Aorta (tissue), 5 donors: ENCODE measurements around the gene ZEB2. TPM values are rescaled to one million over a fixed set of nuclear protein-coding genes. Genes with fewer than 3 reads are reported as not detected.

ENCODE experiments used
- ATAC-seq: fragments of 200-7000 bp; cut with Tn5 transposase; one replicate; pipeline ENCODE4 v1.9.1; 2022; ENCODE audit warnings: moderate library complexity; ENCODE audit not compliant: low FRiP score
- DNase-seq, 2 donors: peaks; one replicate each; pipeline ENCODE4 v3.0.0-alpha.2; 2020
- H3K27ac ChIP-seq, 2 donors: one replicate each; pipeline ENCODE4 v1.5.1; 2013; ENCODE audit warnings: low read length in 2 of 2, mild to moderate bottlenecking in 2 of 2, moderate library complexity in 2 of 2, control low read depth in 1 of 2, inconsistent platforms in 1 of 2, low read depth in 1 of 2
- H3K27me3 ChIP-seq, 2 donors: one replicate each; pipeline ENCODE4 v1.6.1; 2013; ENCODE audit warnings: control low read depth in 1 of 2, low read length in 1 of 2, mild to moderate bottlenecking in 1 of 2, moderate library complexity in 1 of 2; ENCODE audit not compliant: insufficient read depth in 2 of 2, control insufficient read depth in 1 of 2
- H3K36me3 ChIP-seq, 2 donors: one replicate each; pipeline ENCODE4 v1.6.1; 2013; ENCODE audit warnings: control low read depth in 1 of 2, low read length in 1 of 2, mild to moderate bottlenecking in 1 of 2; ENCODE audit not compliant: insufficient read depth in 2 of 2, control insufficient read depth in 1 of 2
- H3K4me1 ChIP-seq, 2 donors: one replicate each; pipeline ENCODE4 v1.6.1; 2013; ENCODE audit warnings: low read length in 2 of 2, control low read depth in 1 of 2, mild to moderate bottlenecking in 1 of 2, moderate library complexity in 1 of 2; ENCODE audit not compliant: insufficient read depth in 2 of 2, control insufficient read depth in 1 of 2
- H3K4me3 ChIP-seq, 2 donors: one replicate each; pipeline ENCODE4 v1.5.1; 2013; ENCODE audit warnings: low read length in 2 of 2, control low read depth in 1 of 2, mild to moderate bottlenecking in 1 of 2
- H3K9me3 ChIP-seq: one replicate; pipeline ENCODE4 v1.6.1; 2013; ENCODE audit warnings: mild to moderate bottlenecking, low read length; ENCODE audit not compliant: control insufficient read depth
- WGBS, 2 donors: extraction: QIAGEN DNeasy Blood & Tissue Kit; methylation state at CpG; one replicate each; pipeline ENCODE4 v1.1.7; 2013; 5-methylcytosine and 5-hydroxymethylcytosine counted together
- intact Hi-C, 2 donors: fragments of 100-400 bp; cut with DNase I; formaldehyde crosslinking; loops; one replicate each; pipeline versions ENCODE4 v1.14.2 to v1.15.0; 2022
- polyA plus RNA-seq, 2 donors: library from polyadenylated mRNA; stranded (reverse); fragments of 200-250 nt; gene quantifications; one replicate each; pipeline ENCODE4 v1.2.3, GENCODE V29; 2013
- total RNA-seq, 2 donors: library from RNA; stranded (reverse); fragmentation: NEBNext Ultra II Directional; extraction: Animal tissue kit (Norgen Biotek cat#: 25700); gene quantifications; one replicate each; pipeline ENCODE4 v1.2.1, GENCODE V29; 2021
- donor health status: healthy with polysubstance abuse.
- donor health status: Bipolar disorder and iron deficiency.
- donor health status: DM: no; HTN: no; CAD: no.
- donor health status: DM: no; HTN: no; CAD: no.
- donor health status: DM: yes; HTN: yes; CAD: no.

The ZEB2 gene
- total and polyA plus RNA-seq, 4 donors: 38.7 to 301 (median 121) TPM

- Histone ChIP-seq H3K4me3 (no peak overlapping the region), H3K27ac (no peak overlapping the region), H3K36me3 (no peaks in the 10 kb centered on the region), H3K9me3 (no peaks in the 10 kb centered on the region), H3K4me1 (peaks cover 3 to 5% of the 10 kb centered on the region in 2 donors), H3K27me3 (no peaks in the 10 kb centered on the region)
- 48 to 49% methylated on average over 3 of the region's 3 CpGs for WGBS, 2 donors
- intact Hi-C loops: no loop called here
- no peak for ATAC-seq
- DNase-seq: no peak
Observed at GRCh38 chr2:144470816-144471215, 49.1 kb downstream of the ZEB2 start.

GRCh38 chr2:144470334-144470733 lies 49.6 kb downstream of the ZEB2 start:
- no peaks in the 10 kb centered on the region for H3K27me3 ChIP-seq
- no peaks in the 10 kb centered on the region for H3K36me3 ChIP-seq
- no peak overlapping the region for H3K4me3 ChIP-seq
- WGBS, 2 donors: 15 to 23% methylated on average over 1 of the region's 1 CpG
- H3K27ac ChIP-seq: no peak overlapping the region
- intact Hi-C loops: no loop called here
- peaks cover 3 to 5% of the 10 kb centered on the region in 2 donors for H3K4me1 ChIP-seq
- DNase-seq (no peak), ATAC-seq (no peak)
- H3K9me3 ChIP-seq: no peaks in the 10 kb centered on the region

- Histone ChIP-seq H3K27ac (no peak overlapping the region), H3K27me3 (no peaks in the 10 kb centered on the region), H3K9me3 (no peaks in the 10 kb centered on the region), H3K4me1 (peaks cover 3 to 5% of the 10 kb centered on the region in 2 donors), H3K4me3 (no peak overlapping the region), H3K36me3 (no peaks in the 10 kb centered on the region)
- WGBS, 2 donors: 69 to 73% methylated on average over 2 of the region's 2 CpGs
- no peak for ATAC-seq
- DNase-seq: no peak
- intact Hi-C loops: no loop called here
Observed at GRCh38 chr2:144469798-144470197, 50.1 kb downstream of the ZEB2 start.

GRCh38 chr2:144468823-144469595 lies 50.9 kb downstream of the ZEB2 start:
- no peak for ATAC-seq
- intact Hi-C loops: no loop called here
- no peak overlapping the region for H3K4me3 ChIP-seq
- peaks cover 3 to 5% of the 10 kb centered on the region in 2 donors for H3K4me1 ChIP-seq
- H3K27ac ChIP-seq: no peak overlapping the region
- no peaks in the 10 kb centered on the region for H3K36me3 ChIP-seq
- no peaks in the 10 kb centered on the region for H3K27me3 ChIP-seq
- DNase-seq: no peak
- H3K9me3 ChIP-seq: no peaks in the 10 kb centered on the region
- 59 to 60% methylated on average over 4 of the region's 4 CpGs for WGBS, 2 donors

- intact Hi-C loops: no loop called here
Observed at GRCh38 chr2:144467502-144468137, 52.3 kb downstream of the ZEB2 start.

GRCh38 chr2:144466637-144467036 lies 53.3 kb downstream of the ZEB2 start:
- intact Hi-C loops: no loop called here
- peaks cover 3 to 8% of the 10 kb centered on the region in 2 donors for H3K4me1 ChIP-seq
- no peak for ATAC-seq

More at GRCh38 chr2:144467502-144468137, 52.3 kb downstream of the ZEB2 start:
- DNase-seq (no peak), ATAC-seq (no peak)
- Histone ChIP-seq H3K4me3 (no peak overlapping the region), H3K36me3 (no peaks in the 10 kb centered on the region), H3K27ac (no peak overlapping the region), H3K4me1 (peaks cover 3 to 5% of the 10 kb centered on the region in 2 donors), H3K9me3 (no peaks in the 10 kb centered on the region), H3K27me3 (no peaks in the 10 kb centered on the region)
- 84 to 87% methylated on average over 4 of the region's 4 CpGs for WGBS, 2 donors

DNA sequence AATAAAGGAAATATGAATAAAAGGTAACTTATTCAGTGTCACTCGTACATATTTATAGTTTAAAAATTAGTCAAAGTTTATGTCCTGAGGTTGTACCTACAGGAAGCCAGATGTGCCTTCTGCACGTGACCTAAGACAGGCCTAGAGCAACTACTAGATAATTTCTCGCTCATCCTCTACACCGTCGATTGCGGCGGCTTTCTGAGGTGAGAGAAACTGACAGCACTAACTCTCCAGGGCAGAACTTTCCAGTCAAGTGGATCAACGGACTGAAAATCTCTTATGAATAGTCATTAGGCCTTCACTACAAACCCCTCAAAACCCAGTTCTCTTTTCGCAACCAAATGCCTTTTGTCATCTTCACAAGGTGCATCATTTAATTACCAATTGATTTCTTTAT lies 54.2 kb downstream of the ZEB2 start:
- Histone ChIP-seq H3K27me3 (no peaks in the 10 kb centered on the region), H3K4me1 (peaks cover 3 to 6% of the 10 kb centered on the region in 2 donors), H3K27ac (no peak overlapping the region), H3K9me3 (no peaks in the 10 kb centered on the region), H3K4me3 (no peak overlapping the region), H3K36me3 (no peaks in the 10 kb centered on the region)
- WGBS, 2 donors: 92 to 96% methylated on average over 9 of the region's 9 CpGs
- ATAC-seq (no peak), DNase-seq (no peak)
- intact Hi-C loops: no loop called here

More at GRCh38 chr2:144466637-144467036, 53.3 kb downstream of the ZEB2 start:
- Histone ChIP-seq H3K27ac (no peak overlapping the region), H3K4me3 (no peak overlapping the region), H3K36me3 (no peaks in the 10 kb centered on the region), H3K9me3 (no peaks in the 10 kb centered on the region), H3K27me3 (no peaks in the 10 kb centered on the region)
- DNase-seq: no peak
- WGBS, 2 donors: 87 to 89% methylated on average over 10 of the region's 10 CpGs

- no peak for DNase-seq
- no peak for ATAC-seq
- intact Hi-C loops: no loop called here
- Histone ChIP-seq H3K27me3 (no peaks in the 10 kb centered on the region), H3K4me1 (peaks cover 3 to 6% of the 10 kb centered on the region in 2 donors), H3K27ac (no peak overlapping the region), H3K36me3 (no peaks in the 10 kb centered on the region), H3K9me3 (no peaks in the 10 kb centered on the region), H3K4me3 (no peak overlapping the region)
- WGBS, 2 donors: 85 to 90% methylated on average over 5 of the region's 5 CpGs
Observed at GRCh38 chr2:144464730-144465129, 55.2 kb downstream of the ZEB2 start.

- Histone ChIP-seq H3K36me3 (no peaks in the 10 kb centered on the region), H3K4me1 (peaks cover 3 to 10% of the 10 kb centered on the region in 2 donors), H3K4me3 (no peak overlapping the region), H3K9me3 (no peaks in the 10 kb centered on the region), H3K27me3 (no peaks in the 10 kb centered on the region), H3K27ac (no peak overlapping the region)
- 94% methylated on average over 5 of the region's 5 CpGs for WGBS, 2 donors
- ATAC-seq (no peak), DNase-seq (no peak)
- intact Hi-C loops: no loop called here
Observed at GRCh38 chr2:144463266-144463665, 56.7 kb downstream of the ZEB2 start.
